GM23338 (cell line): ENCODE data around the gene FNDC3B. TPM values are rescaled to one million over a fixed set of nuclear protein-coding genes. Genes with fewer than 3 reads are reported as not detected.

ENCODE experiments used
- ATAC-seq: fragments of 200-7000 bp; cut with Tn5 transposase; 3 replicates; pipeline ENCODE4 v1.9.1; 2020
- DNase-seq: peaks from one replicate; pipeline ENCODE4 v3.0.0-alpha.2; 2015; ENCODE audit warnings: low spot score
- H2AFZ ChIP-seq: fragments of 200-600 bp; sonication (generic); 2 replicates; pipeline ENCODE4 v1.8.0; 2016; ENCODE audit warnings: antibody characterized with exemption, mild to moderate bottlenecking, moderate library complexity
- H3F3A ChIP-seq: fragments of 200-600 bp; sonication (generic); replicated peaks from 2 replicates; pipeline ENCODE4 v1.8.0; 2017; ENCODE audit warnings: antibody characterized with exemption, mixed run types, low read depth
- H3K27ac ChIP-seq: fragments of 200-600 bp; sonication (generic); 2 replicates; pipeline ENCODE4 v1.6.1; 2016; ENCODE audit warnings: low read depth
- H3K27me3 ChIP-seq: fragments of 200-600 bp; sonication (generic); 2 replicates; pipeline ENCODE4 v1.8.0; 2016; ENCODE audit warnings: mild to moderate bottlenecking, mixed run types, moderate library complexity; ENCODE audit not compliant: insufficient read depth
- H3K36me3 ChIP-seq: fragments of 200-600 bp; sonication (generic); 2 replicates; pipeline ENCODE4 v1.8.0; 2016; ENCODE audit warnings: mild to moderate bottlenecking; ENCODE audit not compliant: insufficient read depth
- H3K4me1 ChIP-seq: fragments of 200-600 bp; sonication (generic); 2 replicates; pipeline ENCODE4 v1.8.0; 2016; ENCODE audit warnings: mild to moderate bottlenecking, moderate library complexity; ENCODE audit not compliant: insufficient read depth
- H3K4me2 ChIP-seq: fragments of 200-600 bp; sonication (generic); 2 replicates; pipeline ENCODE4 v1.7.1; 2017; ENCODE audit warnings: mixed run types
- H3K4me3 ChIP-seq: fragments of 200-600 bp; sonication (generic); 2 replicates; pipeline ENCODE4 v1.6.1; 2016; ENCODE audit warnings: mixed run types
- H3K79me2 ChIP-seq: fragments of 200-600 bp; sonication (generic); replicated peaks from 2 replicates; pipeline ENCODE4 v1.8.0; 2017; ENCODE audit warnings: mild to moderate bottlenecking; ENCODE audit not compliant: insufficient read depth
- H3K9me2 ChIP-seq: fragments of 200-600 bp; sonication (generic); 2 replicates; pipeline ENCODE4 v1.8.0; 2017; ENCODE audit not compliant: insufficient read depth
- H4K20me1 ChIP-seq: fragments of 200-600 bp; sonication (generic); replicated peaks from 2 replicates; pipeline ENCODE4 v1.8.0; 2017; ENCODE audit warnings: mild to moderate bottlenecking; ENCODE audit not compliant: insufficient read depth
- H3K27ac Mint-ChIP-seq: 2 replicates; pipeline ENCODE4 v1.8.0; 2020; ENCODE audit warnings: inconsistent platforms, mild to moderate bottlenecking, moderate library complexity, mixed read lengths
- H3K27me3 Mint-ChIP-seq: 3 replicates; pipeline ENCODE4 v1.8.0; 2022; ENCODE audit warnings: low read depth, mild to moderate bottlenecking, moderate library complexity, mixed read lengths, inconsistent platforms; ENCODE audit not compliant: insufficient read depth, poor library complexity
- H3K36me3 Mint-ChIP-seq: 3 replicates; pipeline ENCODE4 v1.8.0; 2021; ENCODE audit warnings: low read depth, mild to moderate bottlenecking, inconsistent platforms, moderate library complexity, mixed read lengths
- H3K4me1 Mint-ChIP-seq: 3 replicates; pipeline ENCODE4 v1.8.0; 2020; ENCODE audit warnings: mild to moderate bottlenecking, inconsistent platforms, mixed read lengths
- H3K4me3 Mint-ChIP-seq: 3 replicates; pipeline ENCODE4 v1.8.0; 2021; ENCODE audit warnings: moderate library complexity, mild to moderate bottlenecking, inconsistent platforms, mixed read lengths
- H3K9me3 Mint-ChIP-seq: 3 replicates; pipeline ENCODE4 v1.8.0; 2020; ENCODE audit warnings: moderate library complexity, mild to moderate bottlenecking, inconsistent platforms, mixed read lengths
- CREB1 ChIP-seq: fragments of 250-450 bp; sonication (Bioruptor Pico); IDR thresholded peaks from 2 replicates; pipeline ENCODE4 v1.5.0; 2020; ENCODE audit warnings: low read depth, mild to moderate bottlenecking, moderate library complexity
- EZH2 ChIP-seq: fragments of 200-600 bp; sonication (generic); IDR thresholded peaks from one replicate; pipeline ENCODE4 v1.8.0; 2017; ENCODE audit warnings: antibody characterized with exemption, mild to moderate bottlenecking, low read depth; ENCODE audit not compliant: unreplicated experiment
- EZH2phosphoT487 ChIP-seq: fragments of 200-600 bp; sonication (generic); IDR thresholded peaks from one replicate; pipeline ENCODE4 v1.8.1; 2018; ENCODE audit warnings: antibody characterized with exemption; ENCODE audit not compliant: unreplicated experiment
- JUNB ChIP-seq: IDR thresholded peaks from one replicate; pipeline ENCODE4 v1.6.1; 2016; ENCODE audit warnings: antibody characterized with exemption; ENCODE audit not compliant: unreplicated experiment
- NANOG ChIP-seq: IDR thresholded peaks from 2 replicates; pipeline ENCODE4 v1.6.1; 2016; ENCODE audit warnings: antibody characterized with exemption, borderline replicate concordance
- POLR2AphosphoS5 ChIP-seq: IDR thresholded peaks from 2 replicates; pipeline ENCODE4 v1.6.1; 2016; ENCODE audit warnings: antibody characterized with exemption, low read depth
- STAT1 ChIP-seq: IDR thresholded peaks from one replicate; pipeline ENCODE4 v1.6.1; 2016; ENCODE audit warnings: antibody characterized with exemption; ENCODE audit not compliant: unreplicated experiment
- ZNF114 ChIP-seq: fragments of 250-450 bp; sonication (Bioruptor Pico); IDR thresholded peaks from 2 replicates; pipeline ENCODE4 v1.5.0; 2020; ENCODE audit warnings: mild to moderate bottlenecking, moderate library complexity
- ZNF331 ChIP-seq: fragments of 250-450 bp; sonication (Bioruptor Pico); IDR thresholded peaks from 2 replicates; pipeline ENCODE4 v1.5.0; 2020; ENCODE audit warnings: low read depth, mild to moderate bottlenecking, moderate library complexity
- polyA plus RNA-seq: library from polyadenylated mRNA; unstranded; fragments of >200 nt; fragmentation: Nextera tagmentation; extraction: Ambion mirVana; gene quantifications from 2 replicates; pipeline ENCODE4 v1.2.1, GENCODE V29; 2016
- total RNA-seq: library from RNA; depleted of rRNA; stranded (reverse); fragments of >200 nt; shearing (Covaris generic); gene quantifications from 2 replicates; pipeline ENCODE4 v1.2.3, GENCODE V29; 2014
- TF ChIP-seq, protein P1 (sequence below): IDR thresholded peaks from 2 replicates; pipeline ENCODE4 v1.6.1; 2016; ENCODE audit warnings: antibody characterized with exemption
- TF ChIP-seq, protein P2 (sequence below): IDR thresholded peaks from one replicate; pipeline ENCODE4 v1.6.1; 2018; ENCODE audit warnings: antibody characterized with exemption; ENCODE audit not compliant: unreplicated experiment
- TF ChIP-seq, protein P3 (sequence below), 2 experiments: fragments of 200-600 bp in 1 of 2; sonication (generic) in 1 of 2; conservative IDR thresholded peaks; 2 replicates each; pipeline versions ENCODE4 v1.5.1 to v1.6.1; 2016 to 2017; ENCODE audit warnings: antibody characterized with exemption in 2 of 2, low read depth in 2 of 2, mild to moderate bottlenecking in 2 of 2, moderate library complexity in 1 of 2
- TF ChIP-seq, protein P4 (sequence below): fragments of 250-450 bp; sonication (Bioruptor Pico); IDR thresholded peaks from 2 replicates; pipeline ENCODE4 v1.5.0; 2020; ENCODE audit warnings: mild to moderate bottlenecking, moderate library complexity

Gene FNDC3B
- total and polyA plus RNA-seq, 2 experiments from 2014 or later = 19.1 to 55.4 TPM

DNA sequence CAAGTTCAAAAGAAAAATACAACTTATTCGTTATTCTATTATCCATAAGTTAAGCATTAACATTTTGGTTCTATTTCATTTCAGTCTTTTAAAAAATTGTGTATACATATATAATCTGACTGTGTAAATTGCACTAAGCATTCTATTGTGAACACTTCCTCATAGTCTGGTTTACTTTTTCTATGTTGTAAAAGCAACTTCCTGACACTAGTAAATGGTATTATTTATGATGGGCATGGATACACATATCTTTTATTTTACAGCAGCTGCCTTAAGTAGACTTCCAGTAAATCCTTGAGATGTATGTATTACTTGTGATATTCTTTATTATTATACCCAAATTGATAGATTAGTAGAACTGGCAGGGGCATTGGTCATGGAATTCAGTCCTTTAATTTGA is 58.2 kb downstream of the FNDC3B start:
- Histone ChIP-seq H2AFZ (no peak overlapping the region), H3K4me2 (peak overlapping the region; percentile 39), H3K9me2 (no peaks in the 10 kb centered on the region), H3K27ac (peak overlapping the region; percentile 80), H3F3A (no peaks in the 10 kb centered on the region), H3K4me1 (peaks cover 57% of the 10 kb centered on the region), H3K36me3 (no peaks in the 10 kb centered on the region), H3K27me3 (no peaks in the 10 kb centered on the region), H4K20me1 (0 out of 2 replicates have a peak, but pooled peaks cover 7% of the 10 kb centered on the region), H3K4me3 (no peak overlapping the region), H3K79me2 (peaks cover 92% of the 10 kb centered on the region)
- no peak overlapping the region; the same call in 1 of the 2 replicates for H3K27ac Mint-ChIP-seq
- H3K4me1 Mint-ChIP-seq = peaks cover 68% of the 10 kb centered on the region
- H3K9me3 Mint-ChIP-seq = no peaks in the 10 kb centered on the region
- peaks cover under 1% of the 10 kb centered on the region; the same call in 2 of the 3 replicates for H3K36me3 Mint-ChIP-seq
- H3K27me3 Mint-ChIP-seq = no peaks in the 10 kb centered on the region
- DNase-seq (no peak), ATAC-seq (no peak)
- no peak overlapping the region for H3K4me3 Mint-ChIP-seq
- TF ChIP-seq NANOG (no peak), ZNF114 (no peak), ZNF331 (CRISPR knock-in tag) (no peak), EZH2 (no peak), STAT1 (no peak), POLR2AphosphoS5 (no peak), JUNB (no peak), EZH2phosphoT487 (no peak), CREB1 (CRISPR knock-in tag) (no peak)
- TF ChIP-seq, protein P1, sequence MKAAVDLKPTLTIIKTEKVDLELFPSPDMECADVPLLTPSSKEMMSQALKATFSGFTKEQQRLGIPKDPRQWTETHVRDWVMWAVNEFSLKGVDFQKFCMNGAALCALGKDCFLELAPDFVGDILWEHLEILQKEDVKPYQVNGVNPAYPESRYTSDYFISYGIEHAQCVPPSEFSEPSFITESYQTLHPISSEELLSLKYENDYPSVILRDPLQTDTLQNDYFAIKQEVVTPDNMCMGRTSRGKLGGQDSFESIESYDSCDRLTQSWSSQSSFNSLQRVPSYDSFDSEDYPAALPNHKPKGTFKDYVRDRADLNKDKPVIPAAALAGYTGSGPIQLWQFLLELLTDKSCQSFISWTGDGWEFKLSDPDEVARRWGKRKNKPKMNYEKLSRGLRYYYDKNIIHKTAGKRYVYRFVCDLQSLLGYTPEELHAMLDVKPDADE = no peak
- TF ChIP-seq, protein P2, sequence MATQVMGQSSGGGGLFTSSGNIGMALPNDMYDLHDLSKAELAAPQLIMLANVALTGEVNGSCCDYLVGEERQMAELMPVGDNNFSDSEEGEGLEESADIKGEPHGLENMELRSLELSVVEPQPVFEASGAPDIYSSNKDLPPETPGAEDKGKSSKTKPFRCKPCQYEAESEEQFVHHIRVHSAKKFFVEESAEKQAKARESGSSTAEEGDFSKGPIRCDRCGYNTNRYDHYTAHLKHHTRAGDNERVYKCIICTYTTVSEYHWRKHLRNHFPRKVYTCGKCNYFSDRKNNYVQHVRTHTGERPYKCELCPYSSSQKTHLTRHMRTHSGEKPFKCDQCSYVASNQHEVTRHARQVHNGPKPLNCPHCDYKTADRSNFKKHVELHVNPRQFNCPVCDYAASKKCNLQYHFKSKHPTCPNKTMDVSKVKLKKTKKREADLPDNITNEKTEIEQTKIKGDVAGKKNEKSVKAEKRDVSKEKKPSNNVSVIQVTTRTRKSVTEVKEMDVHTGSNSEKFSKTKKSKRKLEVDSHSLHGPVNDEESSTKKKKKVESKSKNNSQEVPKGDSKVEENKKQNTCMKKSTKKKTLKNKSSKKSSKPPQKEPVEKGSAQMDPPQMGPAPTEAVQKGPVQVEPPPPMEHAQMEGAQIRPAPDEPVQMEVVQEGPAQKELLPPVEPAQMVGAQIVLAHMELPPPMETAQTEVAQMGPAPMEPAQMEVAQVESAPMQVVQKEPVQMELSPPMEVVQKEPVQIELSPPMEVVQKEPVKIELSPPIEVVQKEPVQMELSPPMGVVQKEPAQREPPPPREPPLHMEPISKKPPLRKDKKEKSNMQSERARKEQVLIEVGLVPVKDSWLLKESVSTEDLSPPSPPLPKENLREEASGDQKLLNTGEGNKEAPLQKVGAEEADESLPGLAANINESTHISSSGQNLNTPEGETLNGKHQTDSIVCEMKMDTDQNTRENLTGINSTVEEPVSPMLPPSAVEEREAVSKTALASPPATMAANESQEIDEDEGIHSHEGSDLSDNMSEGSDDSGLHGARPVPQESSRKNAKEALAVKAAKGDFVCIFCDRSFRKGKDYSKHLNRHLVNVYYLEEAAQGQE = no peak
- TF ChIP-seq, protein P3, sequence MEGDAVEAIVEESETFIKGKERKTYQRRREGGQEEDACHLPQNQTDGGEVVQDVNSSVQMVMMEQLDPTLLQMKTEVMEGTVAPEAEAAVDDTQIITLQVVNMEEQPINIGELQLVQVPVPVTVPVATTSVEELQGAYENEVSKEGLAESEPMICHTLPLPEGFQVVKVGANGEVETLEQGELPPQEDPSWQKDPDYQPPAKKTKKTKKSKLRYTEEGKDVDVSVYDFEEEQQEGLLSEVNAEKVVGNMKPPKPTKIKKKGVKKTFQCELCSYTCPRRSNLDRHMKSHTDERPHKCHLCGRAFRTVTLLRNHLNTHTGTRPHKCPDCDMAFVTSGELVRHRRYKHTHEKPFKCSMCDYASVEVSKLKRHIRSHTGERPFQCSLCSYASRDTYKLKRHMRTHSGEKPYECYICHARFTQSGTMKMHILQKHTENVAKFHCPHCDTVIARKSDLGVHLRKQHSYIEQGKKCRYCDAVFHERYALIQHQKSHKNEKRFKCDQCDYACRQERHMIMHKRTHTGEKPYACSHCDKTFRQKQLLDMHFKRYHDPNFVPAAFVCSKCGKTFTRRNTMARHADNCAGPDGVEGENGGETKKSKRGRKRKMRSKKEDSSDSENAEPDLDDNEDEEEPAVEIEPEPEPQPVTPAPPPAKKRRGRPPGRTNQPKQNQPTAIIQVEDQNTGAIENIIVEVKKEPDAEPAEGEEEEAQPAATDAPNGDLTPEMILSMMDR (conservative IDR thresholded peaks at IDR 0.05; ENCODE audit: low read depth in 2 of 2) = no peak
- TF ChIP-seq, protein P4, sequence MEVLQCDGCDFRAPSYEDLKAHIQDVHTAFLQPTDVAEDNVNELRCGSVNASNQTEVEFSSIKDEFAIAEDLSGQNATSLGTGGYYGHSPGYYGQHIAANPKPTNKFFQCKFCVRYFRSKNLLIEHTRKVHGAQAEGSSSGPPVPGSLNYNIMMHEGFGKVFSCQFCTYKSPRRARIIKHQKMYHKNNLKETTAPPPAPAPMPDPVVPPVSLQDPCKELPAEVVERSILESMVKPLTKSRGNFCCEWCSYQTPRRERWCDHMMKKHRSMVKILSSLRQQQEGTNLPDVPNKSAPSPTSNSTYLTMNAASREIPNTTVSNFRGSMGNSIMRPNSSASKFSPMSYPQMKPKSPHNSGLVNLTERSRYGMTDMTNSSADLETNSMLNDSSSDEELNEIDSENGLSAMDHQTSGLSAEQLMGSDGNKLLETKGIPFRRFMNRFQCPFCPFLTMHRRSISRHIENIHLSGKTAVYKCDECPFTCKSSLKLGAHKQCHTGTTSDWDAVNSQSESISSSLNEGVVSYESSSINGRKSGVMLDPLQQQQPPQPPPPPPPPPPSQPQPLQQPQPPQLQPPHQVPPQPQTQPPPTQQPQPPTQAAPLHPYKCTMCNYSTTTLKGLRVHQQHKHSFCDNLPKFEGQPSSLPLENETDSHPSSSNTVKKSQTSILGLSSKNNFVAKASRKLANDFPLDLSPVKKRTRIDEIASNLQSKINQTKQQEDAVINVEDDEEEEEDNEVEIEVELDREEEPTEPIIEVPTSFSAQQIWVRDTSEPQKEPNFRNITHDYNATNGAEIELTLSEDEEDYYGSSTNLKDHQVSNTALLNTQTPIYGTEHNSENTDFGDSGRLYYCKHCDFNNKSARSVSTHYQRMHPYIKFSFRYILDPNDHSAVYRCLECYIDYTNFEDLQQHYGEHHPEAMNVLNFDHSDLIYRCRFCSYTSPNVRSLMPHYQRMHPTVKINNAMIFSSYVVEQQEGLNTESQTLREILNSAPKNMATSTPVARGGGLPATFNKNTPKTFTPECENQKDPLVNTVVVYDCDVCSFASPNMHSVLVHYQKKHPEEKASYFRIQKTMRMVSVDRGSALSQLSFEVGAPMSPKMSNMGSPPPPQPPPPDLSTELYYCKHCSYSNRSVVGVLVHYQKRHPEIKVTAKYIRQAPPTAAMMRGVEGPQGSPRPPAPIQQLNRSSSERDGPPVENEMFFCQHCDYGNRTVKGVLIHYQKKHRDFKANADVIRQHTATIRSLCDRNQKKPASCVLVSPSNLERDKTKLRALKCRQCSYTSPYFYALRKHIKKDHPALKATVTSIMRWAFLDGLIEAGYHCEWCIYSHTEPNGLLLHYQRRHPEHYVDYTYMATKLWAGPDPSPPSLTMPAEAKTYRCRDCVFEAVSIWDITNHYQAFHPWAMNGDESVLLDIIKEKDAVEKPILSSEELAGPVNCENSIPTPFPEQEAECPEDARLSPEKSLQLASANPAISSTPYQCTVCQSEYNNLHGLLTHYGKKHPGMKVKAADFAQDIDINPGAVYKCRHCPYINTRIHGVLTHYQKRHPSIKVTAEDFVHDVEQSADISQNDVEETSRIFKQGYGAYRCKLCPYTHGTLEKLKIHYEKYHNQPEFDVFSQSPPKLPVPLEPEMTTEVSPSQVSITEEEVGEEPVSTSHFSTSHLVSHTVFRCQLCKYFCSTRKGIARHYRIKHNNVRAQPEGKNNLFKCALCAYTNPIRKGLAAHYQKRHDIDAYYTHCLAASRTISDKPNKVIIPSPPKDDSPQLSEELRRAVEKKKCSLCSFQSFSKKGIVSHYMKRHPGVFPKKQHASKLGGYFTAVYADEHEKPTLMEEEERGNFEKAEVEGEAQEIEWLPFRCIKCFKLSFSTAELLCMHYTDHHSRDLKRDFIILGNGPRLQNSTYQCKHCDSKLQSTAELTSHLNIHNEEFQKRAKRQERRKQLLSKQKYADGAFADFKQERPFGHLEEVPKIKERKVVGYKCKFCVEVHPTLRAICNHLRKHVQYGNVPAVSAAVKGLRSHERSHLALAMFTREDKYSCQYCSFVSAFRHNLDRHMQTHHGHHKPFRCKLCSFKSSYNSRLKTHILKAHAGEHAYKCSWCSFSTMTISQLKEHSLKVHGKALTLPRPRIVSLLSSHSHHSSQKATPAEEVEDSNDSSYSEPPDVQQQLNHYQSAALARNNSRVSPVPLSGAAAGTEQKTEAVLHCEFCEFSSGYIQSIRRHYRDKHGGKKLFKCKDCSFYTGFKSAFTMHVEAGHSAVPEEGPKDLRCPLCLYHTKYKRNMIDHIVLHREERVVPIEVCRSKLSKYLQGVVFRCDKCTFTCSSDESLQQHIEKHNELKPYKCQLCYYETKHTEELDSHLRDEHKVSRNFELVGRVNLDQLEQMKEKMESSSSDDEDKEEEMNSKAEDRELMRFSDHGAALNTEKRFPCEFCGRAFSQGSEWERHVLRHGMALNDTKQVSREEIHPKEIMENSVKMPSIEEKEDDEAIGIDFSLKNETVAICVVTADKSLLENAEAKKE (CRISPR knock-in tag) = no peak
